Liver (tissue), 9 donors: ENCODE measurements around the gene CRACR2B. TPM values are rescaled to one million over a fixed set of nuclear protein-coding genes. Genes with fewer than 3 reads are reported as not detected.

ENCODE experiments used
- DNase-seq: peaks from one replicate; pipeline ENCODE4 v3.0.0-alpha.2; 2017; ENCODE audit warnings: low spot score
- H3K27ac ChIP-seq, 2 donors: one replicate each; pipeline ENCODE4 v1.7.0; 2013; ENCODE audit warnings: inconsistent platforms in 2 of 2, low read length in 2 of 2, control low read depth in 1 of 2, low read depth in 1 of 2, mild to moderate bottlenecking in 1 of 2
- H3K27me3 ChIP-seq, 4 donors: one replicate each; pipeline versions ENCODE4 v1.6.1 to v1.7.0; 2013; ENCODE audit warnings: low read length in 3 of 4, inconsistent platforms in 1 of 4, mild to moderate bottlenecking in 1 of 4, moderate library complexity in 1 of 4; ENCODE audit not compliant: control insufficient read depth in 4 of 4, insufficient read depth in 4 of 4
- H3K36me3 ChIP-seq, 4 donors: one replicate each; pipeline versions ENCODE4 v1.6.1 to v1.7.0; 2013; ENCODE audit warnings: low read length in 3 of 4, mild to moderate bottlenecking in 3 of 4, low read depth in 1 of 4, moderate library complexity in 1 of 4; ENCODE audit not compliant: control insufficient read depth in 4 of 4, insufficient read depth in 3 of 4
- H3K4me1 ChIP-seq, 4 donors: one replicate each; pipeline versions ENCODE4 v1.6.1 to v1.7.0; 2013; ENCODE audit warnings: low read length in 3 of 4, mild to moderate bottlenecking in 3 of 4, moderate library complexity in 1 of 4; ENCODE audit not compliant: control insufficient read depth in 4 of 4, insufficient read depth in 4 of 4
- H3K4me3 ChIP-seq, 3 donors: one replicate each; pipeline versions ENCODE4 v1.6.1 to v1.7.0; 2013; ENCODE audit warnings: low read length in 3 of 3, control low read depth in 1 of 3, low read depth in 1 of 3, mild to moderate bottlenecking in 1 of 3
- H3K9ac ChIP-seq, 2 donors: one replicate each; pipeline ENCODE4 v1.7.0; 2013; ENCODE audit warnings: low read length in 2 of 2, mild to moderate bottlenecking in 2 of 2, moderate library complexity in 2 of 2, control low read depth in 1 of 2, low read depth in 1 of 2
- H3K9me3 ChIP-seq, 4 donors: one replicate each; pipeline versions ENCODE4 v1.6.1 to v1.7.0; 2013; ENCODE audit warnings: low read length in 3 of 4; ENCODE audit not compliant: control insufficient read depth in 4 of 4
- FOXA2 ChIP-seq: IDR thresholded peaks from 2 replicates; pipeline ENCODE4 v1.6.1; 2016; ENCODE audit warnings: antibody characterized with exemption
- RAD21 ChIP-seq, 2 donors: IDR thresholded peaks; 2 replicates each; pipeline ENCODE4 v1.6.1; 2016; ENCODE audit warnings: antibody characterized with exemption in 2 of 2, mild to moderate bottlenecking in 2 of 2
- RXRA ChIP-seq, 2 donors: IDR thresholded peaks; 2 replicates each; pipeline ENCODE4 v1.6.1; 2017 to 2018; ENCODE audit warnings: antibody characterized with exemption in 2 of 2, mild to moderate bottlenecking in 1 of 2
- SP1 ChIP-seq: IDR thresholded peaks from 2 replicates; pipeline ENCODE4 v1.6.1; 2018; ENCODE audit warnings: antibody characterized with exemption, mild to moderate bottlenecking
- WGBS: extraction: QIAGEN DNeasy Blood & Tissue Kit; methylation state at CpG from one replicate; pipeline ENCODE4 v1.1.7; 2013; 5-methylcytosine and 5-hydroxymethylcytosine counted together
- polyA plus RNA-seq, 2 donors: library from polyadenylated mRNA; stranded (reverse) in 1 of 2; unstranded in 1 of 2; fragments of 200-250 nt in 1 of 2; fragments of >200 nt in 1 of 2; fragmentation: Nextera tagmentation in 1 of 2; extraction: Ambion mirVana in 1 of 2; gene quantifications; one replicate each; pipeline versions ENCODE4 v1.2.1 to v1.2.3, GENCODE V29; 2013 to 2015
- total RNA-seq, 2 donors: library from RNA; depleted of rRNA; stranded (reverse); fragments of >200 nt; gene quantifications; one replicate each; pipeline ENCODE4 v1.2.3, GENCODE V29; 2014
- TF ChIP-seq, protein P1 (sequence below): IDR thresholded peaks from 2 replicates; pipeline ENCODE4 v1.6.1; 2016; ENCODE audit warnings: antibody characterized with exemption, mild to moderate bottlenecking
- TF ChIP-seq, protein P2 (sequence below): fragments of 150-350 bp; IDR thresholded peaks from 2 replicates; pipeline ENCODE4 v1.5.1; 2017; ENCODE audit warnings: improper control_type of control experiment, low read depth, low read length; ENCODE audit not compliant: missing input control
- TF ChIP-seq, protein P3 (sequence below): IDR thresholded peaks from 2 replicates; pipeline ENCODE4 v1.6.1; 2016; ENCODE audit warnings: antibody characterized with exemption
- TF ChIP-seq, protein P4 (sequence below): IDR thresholded peaks from 2 replicates; pipeline ENCODE4 v1.6.1; 2016; ENCODE audit warnings: antibody characterized with exemption
- donor health status: healthy.
- donor health status: healthy.
- donor health status: healthy.
- donor health status: healthy.
- donor health status: healthy.

CRACR2B gene
- total and polyA plus RNA-seq, 4 donors = 0.14 to 2.9 (median 2.2) TPM

DNA sequence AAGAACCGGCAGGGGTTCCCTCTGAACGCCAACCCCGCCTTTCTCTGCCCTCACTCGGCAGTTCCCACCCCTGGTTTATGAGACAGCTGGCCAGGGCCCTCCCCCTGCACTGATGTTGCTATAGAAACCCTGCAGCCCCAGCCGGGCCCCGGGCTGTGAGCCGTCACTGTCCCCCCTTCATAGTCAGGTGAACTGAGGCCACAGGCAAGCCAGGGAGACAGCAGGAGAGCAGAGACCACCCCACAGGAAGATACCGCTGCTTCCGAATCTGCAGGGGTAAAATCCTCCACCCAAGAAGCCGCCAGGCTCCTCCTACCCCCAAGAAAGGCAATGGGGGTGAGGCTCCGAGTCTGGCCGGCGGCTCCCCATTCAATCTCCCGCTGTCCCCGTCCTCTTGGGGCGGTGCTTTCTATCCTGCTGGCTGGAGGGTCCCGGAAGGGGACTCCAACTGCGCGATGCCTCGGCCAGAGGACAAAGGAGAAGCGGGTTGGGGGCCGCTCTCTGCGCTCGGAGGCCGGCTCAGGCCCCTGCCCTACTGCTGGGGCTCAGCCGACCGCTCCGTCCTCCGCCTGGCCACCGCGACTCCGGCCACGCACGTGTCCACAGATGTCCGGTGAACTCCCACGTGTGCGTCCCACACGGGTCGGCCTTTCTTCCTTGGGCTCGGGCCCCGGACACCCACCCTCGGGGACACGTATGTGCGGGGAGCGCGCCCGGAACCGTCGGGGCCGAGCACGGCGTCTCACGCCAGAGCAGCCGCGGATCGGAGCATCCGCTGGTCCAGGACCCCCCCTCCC, 30.2 kb upstream of the CRACR2B start:
- no peaks in the 10 kb centered on the region for H3K27me3 ChIP-seq
- no peaks in the 10 kb centered on the region for H3K9me3 ChIP-seq
- peak; percentile 5 for TF ChIP-seq SP1
- TF ChIP-seq, protein P1, sequence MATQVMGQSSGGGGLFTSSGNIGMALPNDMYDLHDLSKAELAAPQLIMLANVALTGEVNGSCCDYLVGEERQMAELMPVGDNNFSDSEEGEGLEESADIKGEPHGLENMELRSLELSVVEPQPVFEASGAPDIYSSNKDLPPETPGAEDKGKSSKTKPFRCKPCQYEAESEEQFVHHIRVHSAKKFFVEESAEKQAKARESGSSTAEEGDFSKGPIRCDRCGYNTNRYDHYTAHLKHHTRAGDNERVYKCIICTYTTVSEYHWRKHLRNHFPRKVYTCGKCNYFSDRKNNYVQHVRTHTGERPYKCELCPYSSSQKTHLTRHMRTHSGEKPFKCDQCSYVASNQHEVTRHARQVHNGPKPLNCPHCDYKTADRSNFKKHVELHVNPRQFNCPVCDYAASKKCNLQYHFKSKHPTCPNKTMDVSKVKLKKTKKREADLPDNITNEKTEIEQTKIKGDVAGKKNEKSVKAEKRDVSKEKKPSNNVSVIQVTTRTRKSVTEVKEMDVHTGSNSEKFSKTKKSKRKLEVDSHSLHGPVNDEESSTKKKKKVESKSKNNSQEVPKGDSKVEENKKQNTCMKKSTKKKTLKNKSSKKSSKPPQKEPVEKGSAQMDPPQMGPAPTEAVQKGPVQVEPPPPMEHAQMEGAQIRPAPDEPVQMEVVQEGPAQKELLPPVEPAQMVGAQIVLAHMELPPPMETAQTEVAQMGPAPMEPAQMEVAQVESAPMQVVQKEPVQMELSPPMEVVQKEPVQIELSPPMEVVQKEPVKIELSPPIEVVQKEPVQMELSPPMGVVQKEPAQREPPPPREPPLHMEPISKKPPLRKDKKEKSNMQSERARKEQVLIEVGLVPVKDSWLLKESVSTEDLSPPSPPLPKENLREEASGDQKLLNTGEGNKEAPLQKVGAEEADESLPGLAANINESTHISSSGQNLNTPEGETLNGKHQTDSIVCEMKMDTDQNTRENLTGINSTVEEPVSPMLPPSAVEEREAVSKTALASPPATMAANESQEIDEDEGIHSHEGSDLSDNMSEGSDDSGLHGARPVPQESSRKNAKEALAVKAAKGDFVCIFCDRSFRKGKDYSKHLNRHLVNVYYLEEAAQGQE = no peak
- H3K27ac ChIP-seq = peak overlapping the region; percentile 97 to 98
- peaks cover 0 to 8% (median 3%) of the 10 kb centered on the region in 4 donors for H3K36me3 ChIP-seq
- H3K4me3 ChIP-seq = peak overlapping the region; percentile 8 to 77 (median 46)
- peak overlapping the region; percentile 17 to 58 for H3K9ac ChIP-seq
- WGBS = 1% methylated on average over 57 of the region's 57 CpGs
- peak; percentile 57 for DNase-seq
- peaks cover 11 to 46% (median 28%) of the 10 kb centered on the region in 4 donors for H3K4me1 ChIP-seq

DNA sequence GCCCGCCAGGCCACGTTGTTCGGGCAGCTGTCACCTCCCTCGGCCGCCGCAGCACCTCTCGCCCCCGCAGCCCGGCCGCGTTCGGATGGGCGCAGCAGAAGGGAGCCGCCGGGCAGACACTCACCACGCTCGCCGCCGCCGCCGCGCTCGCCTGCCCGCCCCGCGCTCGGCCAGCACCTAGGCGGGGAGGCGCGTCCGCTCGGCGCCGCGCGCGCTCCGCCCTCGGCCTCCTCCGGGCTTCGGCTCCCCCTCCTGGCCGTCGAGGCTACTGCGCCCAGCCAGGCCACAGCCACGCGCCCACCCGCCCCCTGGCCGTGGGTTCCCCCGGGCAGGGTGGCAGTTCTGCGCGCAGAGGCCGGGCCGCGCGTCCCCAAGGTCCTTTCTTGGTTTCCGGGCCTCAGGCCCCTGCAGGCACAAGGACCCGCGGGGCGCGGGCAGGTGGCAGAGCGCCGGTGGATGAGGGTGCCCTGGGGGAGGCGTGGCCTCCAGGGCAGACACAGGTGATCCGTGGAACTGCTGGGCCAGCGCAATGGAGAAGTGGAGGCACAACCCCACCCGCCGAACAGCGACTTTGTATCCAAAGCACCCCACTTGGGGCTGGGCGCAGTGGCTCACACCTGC, 29.5 kb upstream of the CRACR2B start, which contains the start of gene SLC25A22:
SLC25A22 (minus strand) TSS at position 189 of the 621 bp plus-strand sequence. CDS start 3,275 bp downstream, outside the sequence.
- H3K4me3 ChIP-seq = peak within 1 kb of the TSS; percentile 8 to 77 (median 46)
- H3K9ac ChIP-seq = peak within 1 kb of the TSS; percentile 17 to 58
- TF ChIP-seq, protein P2, sequence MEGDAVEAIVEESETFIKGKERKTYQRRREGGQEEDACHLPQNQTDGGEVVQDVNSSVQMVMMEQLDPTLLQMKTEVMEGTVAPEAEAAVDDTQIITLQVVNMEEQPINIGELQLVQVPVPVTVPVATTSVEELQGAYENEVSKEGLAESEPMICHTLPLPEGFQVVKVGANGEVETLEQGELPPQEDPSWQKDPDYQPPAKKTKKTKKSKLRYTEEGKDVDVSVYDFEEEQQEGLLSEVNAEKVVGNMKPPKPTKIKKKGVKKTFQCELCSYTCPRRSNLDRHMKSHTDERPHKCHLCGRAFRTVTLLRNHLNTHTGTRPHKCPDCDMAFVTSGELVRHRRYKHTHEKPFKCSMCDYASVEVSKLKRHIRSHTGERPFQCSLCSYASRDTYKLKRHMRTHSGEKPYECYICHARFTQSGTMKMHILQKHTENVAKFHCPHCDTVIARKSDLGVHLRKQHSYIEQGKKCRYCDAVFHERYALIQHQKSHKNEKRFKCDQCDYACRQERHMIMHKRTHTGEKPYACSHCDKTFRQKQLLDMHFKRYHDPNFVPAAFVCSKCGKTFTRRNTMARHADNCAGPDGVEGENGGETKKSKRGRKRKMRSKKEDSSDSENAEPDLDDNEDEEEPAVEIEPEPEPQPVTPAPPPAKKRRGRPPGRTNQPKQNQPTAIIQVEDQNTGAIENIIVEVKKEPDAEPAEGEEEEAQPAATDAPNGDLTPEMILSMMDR = peak; percentile 78
- TF ChIP-seq SP1 = no peak
- TF ChIP-seq, protein P3, sequence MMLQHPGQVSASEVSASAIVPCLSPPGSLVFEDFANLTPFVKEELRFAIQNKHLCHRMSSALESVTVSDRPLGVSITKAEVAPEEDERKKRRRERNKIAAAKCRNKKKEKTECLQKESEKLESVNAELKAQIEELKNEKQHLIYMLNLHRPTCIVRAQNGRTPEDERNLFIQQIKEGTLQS = no peak
- TF ChIP-seq, protein P4, sequence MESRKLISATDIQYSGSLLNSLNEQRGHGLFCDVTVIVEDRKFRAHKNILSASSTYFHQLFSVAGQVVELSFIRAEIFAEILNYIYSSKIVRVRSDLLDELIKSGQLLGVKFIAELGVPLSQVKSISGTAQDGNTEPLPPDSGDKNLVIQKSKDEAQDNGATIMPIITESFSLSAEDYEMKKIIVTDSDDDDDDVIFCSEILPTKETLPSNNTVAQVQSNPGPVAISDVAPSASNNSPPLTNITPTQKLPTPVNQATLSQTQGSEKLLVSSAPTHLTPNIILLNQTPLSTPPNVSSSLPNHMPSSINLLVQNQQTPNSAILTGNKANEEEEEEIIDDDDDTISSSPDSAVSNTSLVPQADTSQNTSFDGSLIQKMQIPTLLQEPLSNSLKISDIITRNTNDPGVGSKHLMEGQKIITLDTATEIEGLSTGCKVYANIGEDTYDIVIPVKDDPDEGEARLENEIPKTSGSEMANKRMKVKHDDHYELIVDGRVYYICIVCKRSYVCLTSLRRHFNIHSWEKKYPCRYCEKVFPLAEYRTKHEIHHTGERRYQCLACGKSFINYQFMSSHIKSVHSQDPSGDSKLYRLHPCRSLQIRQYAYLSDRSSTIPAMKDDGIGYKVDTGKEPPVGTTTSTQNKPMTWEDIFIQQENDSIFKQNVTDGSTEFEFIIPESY = no peak
- TF ChIP-seq FOXA2 = no peak
- no peak for TF ChIP-seq RXRA (IDR thresholded peaks at IDR 0.05)
- peak in 1 of 2 donors; percentile 65 for TF ChIP-seq RAD21 (IDR thresholded peaks at IDR 0.05)
- TF ChIP-seq, protein P1 = no peak
- H3K27ac ChIP-seq = peak within 1 kb of the TSS; percentile 97 to 98
- peaks cover 11 to 46% (median 28%) of the 10 kb centered on the region in 4 donors for H3K4me1 ChIP-seq
- 3% methylated on average over 69 of the region's 69 CpGs for WGBS
- H3K9me3 ChIP-seq = no peaks in the 10 kb centered on the region
- peak; percentile 85 for DNase-seq
- no peaks in the 10 kb centered on the region for H3K27me3 ChIP-seq
- peaks cover 0 to 7% (median 2%) of the 10 kb centered on the region in 4 donors for H3K36me3 ChIP-seq
